Measurements from ENCODE around the gene OR52B4.
A peak's percentile ranks its signal among the peaks of the same experiment; 100 is the strongest.
"Not testable (repeated sequence)": the region's sequence is repeated elsewhere in the genome, so short reads cannot be mapped to it uniquely, and the experiment has no call there.

The OR52B4 gene

DNA sequence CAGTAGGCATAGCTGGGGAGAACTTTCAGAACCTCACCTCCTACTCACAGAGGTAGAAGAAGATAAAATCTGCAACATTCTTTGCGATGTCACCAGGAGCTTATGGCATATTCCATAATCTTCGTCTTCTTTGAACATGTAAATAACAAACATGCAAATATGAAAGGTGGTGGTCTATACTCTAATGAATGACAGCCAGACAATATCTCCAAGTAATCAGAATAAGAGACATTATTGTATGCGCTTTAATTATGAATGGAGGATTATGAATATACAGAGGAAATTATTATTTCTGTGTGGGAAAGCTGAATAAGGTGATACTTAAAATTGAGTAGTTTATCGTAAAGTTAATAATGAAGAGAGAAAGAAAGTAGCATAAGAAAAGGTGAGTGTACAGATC lies at the start of gene OR52B4:
OR52B4 (minus strand) TSS at position 101 of the 400 bp plus-strand sequence; CDS start at position 10, 91 bp downstream.
- DNase-seq = no peak

DNA sequence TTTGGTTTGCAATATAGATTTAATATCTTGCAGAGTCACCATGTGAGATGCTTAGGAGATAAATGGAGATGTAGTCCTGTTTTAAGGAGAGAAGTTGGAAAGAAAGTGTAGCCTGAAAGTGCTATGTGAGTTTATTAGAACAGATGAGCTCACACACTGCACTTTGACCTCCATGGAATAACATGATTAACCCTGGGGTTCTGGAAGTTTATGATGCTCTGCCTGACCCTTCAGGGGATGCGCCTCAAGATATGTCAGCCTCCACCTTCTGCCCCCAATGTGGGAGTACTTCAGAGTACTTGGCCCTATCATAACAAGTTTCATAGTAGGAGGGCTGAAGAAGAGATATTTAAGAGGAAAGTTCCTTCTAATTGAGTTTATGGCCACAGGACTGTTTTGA lies 48.6 kb upstream of the OR52B4 start:
- DNase-seq = no peak

- DNase-seq = no peak
Observed at GRCh38 chr11:4416306-4416705, 48.1 kb upstream of the OR52B4 start.

DNA sequence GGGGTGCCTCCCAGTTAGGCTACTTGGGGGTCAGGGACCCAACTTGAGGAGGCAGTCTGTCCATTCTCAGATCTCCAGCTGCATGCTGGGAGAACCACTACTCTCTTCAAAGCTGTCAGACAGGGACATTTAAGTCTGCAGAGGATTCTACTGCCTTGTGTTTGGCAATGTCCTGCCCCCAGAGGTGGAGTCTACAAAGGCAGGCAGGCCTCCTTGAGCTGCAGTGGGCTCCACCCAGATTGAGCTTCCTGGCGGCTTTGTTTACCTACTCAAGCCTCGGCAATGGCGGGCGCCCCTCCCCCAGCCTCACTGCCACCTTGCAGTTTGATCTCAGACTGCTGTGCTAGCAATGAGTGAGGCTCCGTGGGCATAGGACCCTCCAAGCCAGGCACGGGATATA lies 38.0 kb upstream of the OR52B4 start:
- DNase-seq = not testable (repeated sequence)

DNA sequence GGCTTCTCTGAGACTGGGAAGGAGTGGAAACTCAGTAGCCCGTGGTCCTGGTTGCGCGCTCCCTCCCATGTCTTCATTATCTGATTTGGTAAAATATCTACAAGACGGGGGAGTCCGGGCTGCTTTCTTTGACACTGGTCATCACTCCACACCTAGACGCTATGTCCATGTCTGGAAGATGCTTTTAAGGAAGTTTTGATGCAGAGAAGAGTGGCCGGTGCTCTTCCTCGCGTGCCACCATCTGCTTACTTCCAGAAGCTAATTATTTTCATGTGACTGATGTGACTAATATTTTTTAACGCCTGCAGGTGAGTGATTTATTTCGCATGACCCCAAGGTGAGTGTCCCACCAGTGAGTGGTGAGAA lies 25.7 kb upstream of the OR52B4 start:
- no peak for DNase-seq

DNA sequence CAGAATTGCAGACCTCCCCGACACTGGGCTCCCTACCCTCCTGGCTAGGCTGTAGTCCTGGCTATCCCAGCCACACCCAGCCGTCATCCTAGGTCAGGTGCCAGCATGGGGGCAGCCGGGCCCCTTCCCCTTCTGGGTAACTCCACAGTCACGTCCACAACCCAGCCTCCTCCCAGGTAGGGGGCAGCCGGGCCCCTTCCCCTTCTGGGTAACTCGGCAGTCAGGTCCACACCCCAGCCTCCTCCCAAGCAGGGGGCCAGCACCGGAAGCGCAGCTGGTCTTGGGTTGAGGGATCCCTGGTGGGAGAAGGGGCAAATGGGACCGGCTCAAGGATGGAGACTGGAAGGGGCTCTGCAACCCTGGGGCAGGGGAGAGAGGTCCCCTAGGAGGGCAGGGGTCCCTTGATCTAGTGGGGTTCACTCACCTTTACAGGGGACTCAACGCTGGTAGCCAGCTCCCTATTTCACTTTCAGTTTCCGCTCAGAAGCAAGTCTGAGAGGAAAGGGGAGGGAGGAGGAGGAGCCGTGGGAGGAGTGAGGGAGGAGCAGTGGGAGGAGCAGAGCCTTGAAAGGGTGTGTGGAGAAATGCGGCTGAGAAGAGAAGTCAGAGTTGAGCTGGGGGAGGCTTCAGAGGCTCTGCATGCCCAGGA lies 25.1 kb upstream of the OR52B4 start, which contains the start of gene TRIM21:
TRIM21 (minus strand) TSS at position 494 of the 649 bp plus-strand sequence. CDS start 3,293 bp downstream, outside the sequence.
- DNase-seq = peak; percentile 81

DNA sequence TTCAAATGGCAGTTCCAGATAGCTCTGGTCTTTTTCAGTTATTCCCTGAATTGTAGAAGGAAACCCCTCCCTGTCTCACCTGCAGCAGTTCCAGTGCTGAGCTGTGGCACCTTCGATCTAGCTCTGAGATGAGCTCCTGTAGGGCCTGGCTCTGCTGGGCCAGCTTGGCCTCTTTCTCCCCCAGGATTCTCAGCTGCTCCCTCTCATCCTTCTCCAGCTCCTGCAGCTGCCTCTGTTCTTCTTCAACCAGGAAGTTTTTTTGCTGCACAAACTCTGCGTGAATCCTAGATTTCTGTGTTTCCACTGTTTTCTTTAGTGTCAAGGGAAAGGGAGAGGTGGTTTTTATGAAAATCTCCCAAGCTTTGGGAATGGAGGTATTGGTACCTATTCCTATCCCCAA lies 20.0 kb upstream of the OR52B4 start:
- no peak for DNase-seq

DNA sequence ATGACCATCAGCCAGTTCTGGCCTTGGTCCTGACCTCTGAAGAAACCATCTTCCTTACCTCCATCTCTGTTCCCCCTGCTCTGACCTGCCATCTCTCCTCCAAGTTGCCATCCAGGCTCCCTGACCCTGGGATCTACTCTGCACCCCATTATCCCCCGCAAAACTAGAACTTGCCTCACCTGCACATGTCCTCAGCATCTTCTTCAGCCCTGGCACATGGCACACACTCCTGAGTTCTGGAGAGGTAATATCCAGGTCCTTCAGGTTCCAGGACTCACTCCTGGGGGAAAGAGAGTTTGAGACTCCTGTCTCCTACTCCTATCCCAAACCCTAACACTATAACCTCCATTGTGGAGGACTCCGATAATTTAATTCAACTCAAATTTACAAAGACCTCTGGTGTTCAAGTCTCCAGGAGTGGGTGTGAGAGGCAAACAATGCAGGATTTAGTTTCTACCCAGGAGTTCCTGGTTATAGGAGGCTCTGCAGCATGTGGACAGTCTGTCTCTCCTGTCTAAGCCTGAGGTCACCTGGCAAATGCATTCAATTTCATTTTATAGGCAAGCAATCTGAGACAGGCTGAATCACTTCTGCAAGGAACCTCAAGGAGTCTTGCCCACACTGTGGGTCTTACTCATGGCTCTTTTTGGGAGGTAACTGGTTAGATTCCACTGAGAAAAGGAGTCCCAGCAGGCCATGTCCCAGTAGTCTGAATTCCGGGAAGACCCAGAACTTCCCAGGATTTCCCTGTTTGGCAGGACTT lies 18.0 kb upstream of the OR52B4 start:
- DNase-seq = no peak

- DNase-seq = no peak
Observed at GRCh38 chr11:4381901-4382300, 13.7 kb upstream of the OR52B4 start.

- DNase-seq = no peak
Observed at GRCh38 chr11:4375431-4376140, 7.4 kb upstream of the OR52B4 start.

GRCh38 chr11:4370166-4370565 lies 2.0 kb upstream of the OR52B4 start:
- DNase-seq = no peak

DNA sequence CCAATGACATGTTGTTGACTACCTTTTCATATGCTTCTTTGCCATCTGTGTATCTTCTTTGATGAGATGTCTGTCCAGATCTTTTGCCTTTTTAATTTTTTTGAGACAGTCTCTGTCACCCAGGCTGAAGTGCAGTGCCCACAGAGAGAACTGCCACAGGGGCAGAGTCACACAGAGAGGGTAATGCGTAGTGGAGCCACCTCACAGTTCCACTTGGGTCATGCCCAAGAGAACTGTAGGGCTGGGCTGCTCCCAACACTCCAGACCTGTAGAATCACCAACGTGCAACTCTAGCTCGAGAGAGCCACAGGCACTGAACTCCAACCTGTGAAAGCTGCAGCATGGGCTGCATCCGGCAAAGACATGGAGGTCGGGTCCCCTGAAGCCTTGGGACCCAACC lies 20.0 kb downstream of the OR52B4 start:
- DNase-seq = not testable (repeated sequence)

- DNase-seq = not testable (repeated sequence)
Observed at GRCh38 chr11:4345366-4345765, 22.8 kb downstream of the OR52B4 start.

DNA sequence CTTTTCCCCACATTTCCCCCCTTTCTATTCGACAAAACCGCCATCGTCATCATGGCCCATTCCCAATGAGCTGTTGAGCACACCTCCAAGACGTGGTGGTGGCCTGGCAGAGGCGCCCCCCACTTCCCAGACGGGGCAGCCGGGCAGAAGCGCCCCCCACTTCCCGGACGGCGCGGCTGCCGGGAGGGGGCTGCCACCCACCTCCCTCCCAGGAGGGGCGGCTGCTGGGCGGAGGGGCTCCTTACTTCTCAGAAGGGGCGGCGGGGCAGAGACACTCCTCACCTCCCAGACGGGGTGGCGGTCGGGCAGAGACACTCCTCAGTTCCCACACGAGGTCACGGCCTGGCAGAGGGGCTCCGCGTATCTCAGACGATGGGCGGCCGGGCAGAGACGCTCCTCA lies 33.8 kb downstream of the OR52B4 start:
- DNase-seq = not testable (repeated sequence)

Measured in activated CD4-positive, alpha-beta T cell treated with anti-CD3 and anti-CD28 coated beads for 1 hour (primary cell).